Ishikawa (cell line): ENCODE data around the gene GCH1.

ENCODE experiments used
- CEBPB ChIP-seq: IDR thresholded peaks from 2 replicates; pipeline ENCODE4 v1.6.1; 2012
- CREB1 ChIP-seq: IDR thresholded peaks from 2 replicates; pipeline ENCODE4 v1.6.1; 2012; ENCODE audit warnings: low read depth
- EGR1 ChIP-seq: IDR thresholded peaks from 2 replicates; pipeline ENCODE4 v1.6.1; 2012
- FOXM1 ChIP-seq: IDR thresholded peaks from 2 replicates; pipeline ENCODE4 v1.6.1; 2012; ENCODE audit warnings: low read depth, borderline replicate concordance
- RAD21 ChIP-seq: IDR thresholded peaks from 2 replicates; pipeline ENCODE4 v1.6.1; 2012; ENCODE audit warnings: low read depth
- TAF1 ChIP-seq: IDR thresholded peaks from 2 replicates; pipeline ENCODE4 v1.6.1; 2012; ENCODE audit warnings: low read depth, mild to moderate bottlenecking
- TEAD4 ChIP-seq: IDR thresholded peaks from 2 replicates; pipeline ENCODE4 v1.6.1; 2012
- YY1 ChIP-seq: IDR thresholded peaks from 2 replicates; pipeline ENCODE4 v1.6.1; 2012; ENCODE audit warnings: low read depth

- no peak for TF ChIP-seq TEAD4
- no peak for TF ChIP-seq CREB1
- no peak for TF ChIP-seq FOXM1
- TF ChIP-seq RAD21: no peak
- TF ChIP-seq CEBPB: no peak
- no peak for TF ChIP-seq EGR1
- no peak for TF ChIP-seq TAF1
- no peak for TF ChIP-seq YY1
Observed at GRCh38 chr14:54877015-54877702, 25.5 kb downstream of the GCH1 start.
